ENCODE data around the gene ZNF469.

The ZNF469 gene

GRCh38 chr16:88378401-88378800 lies 4.4 kb upstream of the ZNF469 start:
- no peak for DNase-seq (ENCODE audit: low read depth in 2 of 2)

- no peak for DNase-seq (ENCODE audit: low read depth in 2 of 2)
Observed at GRCh38 chr16:88378836-88379693, 3.7 kb upstream of the ZNF469 start.

- no peak for DNase-seq (ENCODE audit: low read depth in 2 of 2)
Observed at GRCh38 chr16:88379694-88380040, 3.1 kb upstream of the ZNF469 start.

GRCh38 chr16:88380099-88380498 lies 2.7 kb upstream of the ZNF469 start:
- no peak for DNase-seq (ENCODE audit: low read depth in 2 of 2)

GRCh38 chr16:88380619-88381018 lies 2.1 kb upstream of the ZNF469 start:
- DNase-seq (ENCODE audit: low read depth in 2 of 2), result no peak

- DNase-seq (ENCODE audit: low read depth in 2 of 2), result no peak
Observed at GRCh38 chr16:88381820-88382451, 823 bp upstream of the ZNF469 start.

- DNase-seq (ENCODE audit: low read depth in 2 of 2), result no peak
Observed at GRCh38 chr16:88383401-88384221, 852 bp downstream of the ZNF469 start.

GRCh38 chr16:88384222-88385111 lies 1.7 kb downstream of the ZNF469 start:
- DNase-seq (ENCODE audit: low read depth in 2 of 2), result no peak

GRCh38 chr16:88385112-88385594 lies 2.4 kb downstream of the ZNF469 start:
- no peak for DNase-seq (ENCODE audit: low read depth in 2 of 2)

- no peak for DNase-seq (ENCODE audit: low read depth in 2 of 2)
Observed at GRCh38 chr16:88385831-88386815, 3.4 kb downstream of the ZNF469 start.

- DNase-seq (ENCODE audit: low read depth in 2 of 2), result no peak
Observed at GRCh38 chr16:88387180-88387765, 4.5 kb downstream of the ZNF469 start.

- DNase-seq (ENCODE audit: low read depth in 2 of 2), result no peak
Observed at GRCh38 chr16:88387941-88388627, 5.3 kb downstream of the ZNF469 start.

GRCh38 chr16:88389191-88389590 lies 6.4 kb downstream of the ZNF469 start:
- no peak for DNase-seq (ENCODE audit: low read depth in 2 of 2)

GRCh38 chr16:88389621-88390160 lies 6.9 kb downstream of the ZNF469 start:
- no peak for DNase-seq (ENCODE audit: low read depth in 2 of 2)

- no peak for DNase-seq (ENCODE audit: low read depth in 2 of 2)
Observed at GRCh38 chr16:88390265-88390664, 7.5 kb downstream of the ZNF469 start.

- no peak for DNase-seq (ENCODE audit: low read depth in 2 of 2)
Observed at GRCh38 chr16:88390735-88391134, 8.0 kb downstream of the ZNF469 start.

GRCh38 chr16:88391144-88391850 lies 8.5 kb downstream of the ZNF469 start:
- DNase-seq (ENCODE audit: low read depth in 2 of 2), result no peak

- no peak for DNase-seq (ENCODE audit: low read depth in 2 of 2)
Observed at GRCh38 chr16:88392111-88392510, 9.4 kb downstream of the ZNF469 start.
